Thyroid gland (tissue), 4 donors: ENCODE results near the gene ACOX1. TPM values are rescaled to one million over a fixed set of nuclear protein-coding genes. Genes with fewer than 3 reads are reported as not detected.

Source experiments
- DNase-seq, 2 donors: peaks; one replicate each; pipeline ENCODE4 v3.0.0-alpha.2; 2019
- H3K27ac ChIP-seq, 3 donors: fragments of 200-600 bp; sonication (generic); 1 replicate in 2 of 3; 2 replicates in 1 of 3; pipeline ENCODE4 v1.5.1; 2016 to 2019; ENCODE audit warnings: mild to moderate bottlenecking in 1 of 3, moderate library complexity in 1 of 3
- H3K27me3 ChIP-seq: fragments of 200-600 bp; sonication (generic); one replicate; pipeline ENCODE4 v1.5.1; 2019
- H3K36me3 ChIP-seq, 2 donors: fragments of 200-600 bp; sonication (generic); one replicate each; pipeline ENCODE4 v1.5.1; 2016 to 2019
- H3K4me1 ChIP-seq, 2 donors: fragments of 200-600 bp; sonication (generic); one replicate each; pipeline ENCODE4 v1.5.1; 2017 to 2019
- H3K4me3 ChIP-seq, 3 donors: fragments of 200-600 bp; sonication (generic); replicated peaks in 1 of 3; 1 replicate in 2 of 3; 2 replicates in 1 of 3; pipeline ENCODE4 v1.5.1; 2016; ENCODE audit warnings: mild to moderate bottlenecking in 1 of 3
- H3K9me3 ChIP-seq: fragments of 200-600 bp; sonication (generic); one replicate; pipeline ENCODE4 v1.5.1; 2017
- POLR2A ChIP-seq, 2 donors: fragments of 450-650 bp; IDR thresholded peaks; one replicate each; pipeline ENCODE4 v1.6.1; 2017; ENCODE audit warnings: antibody characterized with exemption in 2 of 2, mild to moderate bottlenecking in 2 of 2, moderate library complexity in 1 of 2
- WGBS, 2 donors: methylation state at CpG; one replicate each; pipeline ENCODE4 v1.1.5; 2017; 5-methylcytosine and 5-hydroxymethylcytosine counted together
- intact Hi-C: fragments of 100-400 bp; cut with DNase I; formaldehyde crosslinking; loops from one replicate; pipeline ENCODE4 v1.15.1; 2023
- total RNA-seq, 4 donors: library from RNA; depleted of rRNA; stranded (reverse); fragments of >200 nt; gene quantifications; one replicate each; pipeline ENCODE4 v1.2.3, GENCODE V29; 2016
- TF ChIP-seq, protein P1 (sequence below), 6 experiments: fragments of 200-600 bp in 3 of 6; fragments of 450-650 bp in 3 of 6; sonication (generic) in 3 of 6; IDR thresholded peaks; one replicate each; pipeline ENCODE4 v1.5.1; 2016 to 2019; ENCODE audit warnings: antibody characterized with exemption in 6 of 6, mild to moderate bottlenecking in 2 of 6, inconsistent platforms in 1 of 6, moderate library complexity in 1 of 6

ACOX1 gene
- total RNA-seq, 4 donors from 2014 or later, result 59.6 to 102 (median 75.5) TPM

DNA sequence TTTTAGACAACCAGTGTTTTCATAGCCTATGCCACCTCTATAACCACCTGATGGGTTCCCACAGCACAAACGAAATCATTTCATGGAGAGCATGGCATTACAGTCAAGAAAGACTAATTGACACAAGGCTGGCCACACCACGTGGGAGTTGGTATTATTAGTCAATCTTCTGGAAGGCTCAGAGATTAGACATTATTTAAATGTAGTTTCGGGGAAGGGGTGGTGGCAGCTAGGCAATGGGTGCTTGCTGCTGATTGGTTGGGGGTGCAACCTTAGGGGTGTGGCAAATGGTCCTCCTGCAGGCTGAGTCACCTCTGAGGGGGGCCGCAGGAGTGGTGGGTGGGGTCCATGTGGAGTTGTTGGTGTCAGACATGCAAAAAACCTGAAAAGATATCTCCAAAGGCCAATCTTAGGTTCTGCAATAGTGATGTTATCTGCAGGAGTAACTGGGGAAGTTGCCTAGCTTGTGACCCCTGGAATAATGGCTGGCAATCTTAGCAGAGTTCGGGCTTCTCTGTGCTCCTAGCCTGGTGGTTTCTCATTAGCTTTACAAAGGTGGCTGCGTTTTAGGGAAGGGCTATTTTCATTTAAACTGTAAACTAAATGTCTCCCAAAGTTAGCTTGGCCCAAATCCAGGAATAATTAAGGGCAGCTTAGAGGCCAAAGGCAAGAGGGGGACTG, 4.7 kb upstream of the ACOX1 start:
- no peak overlapping the region for H3K4me3 ChIP-seq
- intact Hi-C loops, result loop anchor here (5.0 kb wide), 1 partner anchor 41 kb away; the partner anchor contains the start of gene FBF1
- DNase-seq, result no peak
- WGBS, 2 donors, result 62 to 79% methylated on average over 6 of the region's 6 CpGs
- H3K27ac ChIP-seq, result no peak overlapping the region
- H3K27me3 ChIP-seq, result no peaks in the 10 kb centered on the region
- no peaks in the 10 kb centered on the region for H3K9me3 ChIP-seq
- H3K36me3 ChIP-seq, result no peaks in the 10 kb centered on the region
- TF ChIP-seq, protein P1, sequence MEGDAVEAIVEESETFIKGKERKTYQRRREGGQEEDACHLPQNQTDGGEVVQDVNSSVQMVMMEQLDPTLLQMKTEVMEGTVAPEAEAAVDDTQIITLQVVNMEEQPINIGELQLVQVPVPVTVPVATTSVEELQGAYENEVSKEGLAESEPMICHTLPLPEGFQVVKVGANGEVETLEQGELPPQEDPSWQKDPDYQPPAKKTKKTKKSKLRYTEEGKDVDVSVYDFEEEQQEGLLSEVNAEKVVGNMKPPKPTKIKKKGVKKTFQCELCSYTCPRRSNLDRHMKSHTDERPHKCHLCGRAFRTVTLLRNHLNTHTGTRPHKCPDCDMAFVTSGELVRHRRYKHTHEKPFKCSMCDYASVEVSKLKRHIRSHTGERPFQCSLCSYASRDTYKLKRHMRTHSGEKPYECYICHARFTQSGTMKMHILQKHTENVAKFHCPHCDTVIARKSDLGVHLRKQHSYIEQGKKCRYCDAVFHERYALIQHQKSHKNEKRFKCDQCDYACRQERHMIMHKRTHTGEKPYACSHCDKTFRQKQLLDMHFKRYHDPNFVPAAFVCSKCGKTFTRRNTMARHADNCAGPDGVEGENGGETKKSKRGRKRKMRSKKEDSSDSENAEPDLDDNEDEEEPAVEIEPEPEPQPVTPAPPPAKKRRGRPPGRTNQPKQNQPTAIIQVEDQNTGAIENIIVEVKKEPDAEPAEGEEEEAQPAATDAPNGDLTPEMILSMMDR (IDR thresholded peaks at IDR 0.05), result no peak
- no peak for TF ChIP-seq POLR2A (IDR thresholded peaks at IDR 0.05)
- H3K4me1 ChIP-seq, result peaks cover 6 to 11% of the 10 kb centered on the region in 2 donors

DNA sequence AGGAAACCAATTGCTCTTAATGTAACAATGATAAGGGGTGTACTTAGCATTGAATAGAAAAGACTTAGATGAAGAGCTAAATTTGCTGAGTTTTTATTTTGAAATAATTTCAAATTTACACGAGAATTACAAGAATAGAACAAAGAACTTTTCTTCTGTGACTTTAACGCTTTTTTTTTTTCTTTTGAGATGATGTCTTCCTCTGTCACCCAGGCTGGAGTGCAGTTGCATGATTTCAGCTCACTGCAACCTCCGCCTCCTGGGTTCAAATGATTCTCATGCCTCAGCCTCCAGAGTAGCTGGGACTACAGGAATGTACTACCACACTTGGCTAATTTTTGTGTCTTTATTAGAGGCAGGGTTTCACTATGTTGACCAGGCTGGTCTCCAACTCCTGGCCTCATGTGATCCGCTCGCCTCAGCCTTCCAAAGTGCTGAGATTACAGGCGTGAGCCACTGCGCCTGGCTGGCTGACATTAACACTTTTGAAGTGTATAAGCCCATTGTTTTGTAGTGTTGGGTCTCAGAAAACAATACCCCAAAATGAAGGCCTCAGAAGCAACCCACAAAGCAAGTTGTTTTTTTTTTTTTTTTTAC, 2.2 kb upstream of the ACOX1 start:
- Histone ChIP-seq H3K4me1 (peaks cover 26 to 27% of the 10 kb centered on the region in 2 donors), H3K36me3 (no peaks in the 10 kb centered on the region), H3K9me3 (no peaks in the 10 kb centered on the region), H3K27me3 (no peaks in the 10 kb centered on the region), H3K27ac (peak overlapping the region in 1 of 3 donors; percentile 31), H3K4me3 (no peak overlapping the region)
- intact Hi-C loops, result loop anchor here (5.0 kb wide), 1 partner anchor 39 kb away; the partner anchor contains the start of gene FBF1
- no peak for DNase-seq
- WGBS, 2 donors, result 88 to 91% methylated on average over 7 of the region's 7 CpGs
- TF ChIP-seq, protein P1 (IDR thresholded peaks at IDR 0.05), result no peak
- TF ChIP-seq POLR2A (IDR thresholded peaks at IDR 0.05), result no peak

DNA sequence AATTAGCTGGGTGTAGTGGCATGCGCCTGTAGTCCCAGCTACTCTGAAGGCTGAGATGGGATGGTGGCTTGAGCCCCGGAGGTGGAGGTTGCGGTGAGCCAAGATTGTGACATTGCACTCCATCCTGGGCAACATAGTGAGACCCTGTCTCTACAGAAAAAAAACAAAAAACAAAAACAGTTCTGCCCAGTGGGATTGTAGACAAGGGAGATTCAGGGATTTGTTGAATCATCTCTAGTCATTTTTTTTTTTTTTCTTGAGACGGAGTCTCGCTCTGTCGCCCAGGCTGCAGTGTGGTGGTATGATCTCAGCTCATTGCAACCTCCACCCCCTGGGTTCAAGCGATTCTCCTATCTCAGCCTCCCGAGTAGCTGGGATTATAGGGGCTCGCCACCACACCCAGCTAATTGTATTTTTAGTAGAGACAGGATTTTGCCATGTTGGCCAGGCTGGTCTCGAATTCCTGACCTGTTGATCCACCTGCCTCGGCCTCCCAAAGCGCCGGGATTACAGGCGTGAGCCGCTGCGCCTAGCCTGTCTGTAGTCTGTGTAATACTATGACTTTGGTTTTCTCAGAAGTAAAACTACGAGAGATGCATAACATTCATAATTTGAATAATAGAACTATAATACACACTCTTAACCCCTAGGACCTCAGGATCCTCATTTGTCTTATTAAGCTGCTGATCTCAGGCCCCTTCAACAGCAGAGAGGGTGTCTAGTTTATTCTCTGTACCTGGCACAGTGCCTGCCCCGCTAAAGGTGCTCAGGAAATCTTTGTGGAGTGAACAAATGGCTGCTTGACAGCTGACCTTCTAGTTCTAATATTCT, 1.4 kb upstream of the ACOX1 start:
- Histone ChIP-seq H3K27ac (peak overlapping the region; percentile 93 to 99 (median 99)), H3K9me3 (no peaks in the 10 kb centered on the region), H3K27me3 (no peaks in the 10 kb centered on the region), H3K4me1 (peaks cover 26 to 32% of the 10 kb centered on the region in 2 donors), H3K36me3 (no peaks in the 10 kb centered on the region), H3K4me3 (peak overlapping the region; percentile 78 to 81 (median 80))
- WGBS, 2 donors, result 90 to 91% methylated on average over 18 of the region's 18 CpGs
- DNase-seq, result peak in 1 of 2 donors; percentile 32
- intact Hi-C loops, result loop anchor here (5.0 kb wide), 1 partner anchor 38 kb away; the partner anchor contains the start of gene FBF1
- TF ChIP-seq POLR2A (IDR thresholded peaks at IDR 0.05), result no peak
- TF ChIP-seq, protein P1 (IDR thresholded peaks at IDR 0.05), result no peak

DNA sequence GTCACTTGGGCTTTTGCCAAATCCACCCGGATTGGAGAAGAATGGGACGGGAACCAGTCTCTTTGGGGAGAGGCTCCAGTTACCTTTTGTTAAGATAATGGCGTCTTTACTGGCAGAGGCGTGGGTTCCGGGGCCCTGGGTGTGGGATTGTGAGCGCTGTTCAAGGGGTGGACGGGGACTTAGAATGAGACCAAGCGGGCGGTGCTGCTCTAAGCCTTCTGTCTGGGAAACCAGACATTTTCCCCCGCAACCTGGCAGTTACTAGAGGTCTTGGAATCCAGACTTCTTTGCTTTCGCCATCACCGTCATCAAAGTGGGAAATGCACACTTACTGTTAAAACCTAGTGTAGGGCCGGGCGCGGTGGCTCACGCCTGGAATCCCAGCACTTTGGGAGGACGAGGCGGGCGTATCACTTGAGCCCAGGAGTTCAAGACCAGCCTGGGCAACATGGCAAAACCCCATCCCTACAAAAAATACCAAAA, 780 bp upstream of the ACOX1 start:
- no peaks in the 10 kb centered on the region for H3K9me3 ChIP-seq
- H3K27me3 ChIP-seq, result no peaks in the 10 kb centered on the region
- no peak for DNase-seq
- H3K4me3 ChIP-seq, result peak overlapping the region; percentile 78 to 81 (median 80)
- TF ChIP-seq, protein P1 (IDR thresholded peaks at IDR 0.05), result peak in 1 of 6 experiments; percentile 10
- no peak for TF ChIP-seq POLR2A (IDR thresholded peaks at IDR 0.05)
- no peaks in the 10 kb centered on the region for H3K36me3 ChIP-seq
- peak overlapping the region; percentile 93 to 99 (median 99) for H3K27ac ChIP-seq
- intact Hi-C loops, result loop anchor here (5.0 kb wide), 1 partner anchor 37 kb away; the partner anchor contains the start of gene FBF1
- H3K4me1 ChIP-seq, result peaks cover 26 to 32% of the 10 kb centered on the region in 2 donors
- WGBS, 2 donors, result 2 to 5% methylated on average over 17 to 19 of the region's 19 CpGs
